ENCODE results near the gene PGAP1.

Gene PGAP1

GRCh38 chr2:196801674-196802261 is 124.7 kb downstream of the PGAP1 start:
- DNase-seq (ENCODE audit: low read depth in 2 of 2), result no peak

GRCh38 chr2:196798980-196799379 is 127.5 kb downstream of the PGAP1 start:
- no peak for DNase-seq (ENCODE audit: low read depth in 2 of 2)

DNA sequence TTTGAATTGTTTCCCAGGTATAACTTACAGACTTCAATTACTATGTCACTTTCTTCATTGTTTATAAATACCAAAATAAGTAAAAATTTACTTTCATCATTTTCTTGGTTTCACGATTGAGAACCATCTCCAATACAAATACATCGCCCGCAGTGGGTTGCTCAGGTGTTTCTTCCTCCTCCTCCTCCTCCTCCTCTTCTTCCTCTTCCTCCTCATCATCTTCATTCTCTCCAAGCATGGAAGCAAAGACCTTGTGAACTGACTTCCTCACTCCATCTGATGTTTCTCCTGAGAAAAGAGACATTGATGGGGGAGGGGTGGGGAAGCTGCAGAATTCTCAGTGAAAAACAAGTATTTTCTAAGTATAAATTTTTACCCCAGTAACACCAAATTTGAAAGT is 133.6 kb downstream of the PGAP1 start:
- no peak for DNase-seq (ENCODE audit: low read depth in 2 of 2)

DNA sequence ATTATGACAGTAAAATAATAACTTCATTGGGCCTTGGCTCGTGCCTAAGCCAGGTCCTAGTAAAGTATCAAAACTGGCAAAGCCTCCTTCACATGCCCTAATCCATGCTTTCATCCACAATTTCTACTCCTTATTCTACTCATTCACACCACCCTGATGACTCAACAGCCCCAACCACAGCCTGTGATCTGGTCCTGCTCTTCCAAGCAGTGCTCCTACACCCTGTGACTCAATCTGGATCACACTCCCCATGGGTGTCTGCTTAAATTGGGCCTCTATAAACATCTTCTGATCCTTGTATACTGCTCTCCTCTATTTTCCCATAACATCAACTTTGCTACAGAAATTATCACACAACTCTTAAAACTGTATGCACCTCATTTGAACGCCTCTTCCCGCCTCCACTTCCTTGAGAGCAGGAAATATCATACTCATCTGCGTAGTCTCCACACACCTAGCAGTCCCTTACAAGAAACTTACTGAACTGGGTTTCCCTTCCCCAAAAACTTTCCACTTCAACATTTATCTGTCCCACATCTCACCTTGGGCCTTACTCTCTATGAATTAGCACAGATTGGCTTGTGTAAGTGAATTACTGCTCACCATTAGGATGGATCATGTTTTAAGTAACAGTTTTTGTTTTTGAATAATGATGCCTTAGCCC is 142.9 kb downstream of the PGAP1 start:
- peak; percentile 7 to 13 for DNase-seq (ENCODE audit: low read depth in 2 of 2)

Data from stimulated activated CD8-positive, alpha-beta memory T cell treated with anti-CD3 and anti-CD28 coated beads, Interleukin-2, amount 100 ng/mL, for 48 hours (primary cell).